Neural progenitor cell (in vitro differentiated cells): Measurements from ENCODE around the gene CDH11. TPM values are rescaled to one million over a fixed set of nuclear protein-coding genes. Genes with fewer than 3 reads are reported as not detected.

Source experiments
- DNase-seq: peaks from one replicate; pipeline ENCODE4 v3.0.0-alpha.2; 2016; ENCODE audit warnings: low spot score
- H2AFZ ChIP-seq: fragments of 200-600 bp; sonication (generic); replicated peaks from 2 replicates; pipeline ENCODE4 v1.6.1; 2016; ENCODE audit warnings: antibody characterized with exemption
- H3F3A ChIP-seq: fragments of 200-600 bp; sonication (generic); 2 replicates; pipeline ENCODE4 v1.6.1; 2016; ENCODE audit warnings: antibody characterized with exemption, low read depth
- H3K27ac ChIP-seq: fragments of 200-600 bp; sonication (generic); 2 replicates; pipeline ENCODE4 v1.5.1; 2016; ENCODE audit warnings: mild to moderate bottlenecking
- H3K27me3 ChIP-seq: fragments of 200-600 bp; sonication (generic); 2 replicates; pipeline ENCODE4 v1.6.1; 2016; ENCODE audit warnings: mild to moderate bottlenecking, moderate library complexity
- H3K36me3 ChIP-seq: fragments of 200-600 bp; sonication (generic); 2 replicates; pipeline ENCODE4 v1.5.1; 2016
- H3K4me1 ChIP-seq: fragments of 200-600 bp; sonication (generic); 2 replicates; pipeline ENCODE4 v1.6.1; 2016; ENCODE audit warnings: mixed run types
- H3K4me2 ChIP-seq: fragments of 200-600 bp; sonication (generic); 2 replicates; pipeline ENCODE4 v1.6.1; 2016
- H3K4me3 ChIP-seq: fragments of 200-600 bp; sonication (generic); 2 replicates; pipeline ENCODE4 v1.5.1; 2016
- H3K79me2 ChIP-seq: fragments of 200-600 bp; sonication (generic); 2 replicates; pipeline ENCODE4 v1.6.1; 2016; ENCODE audit warnings: low read depth
- H3K9ac ChIP-seq: fragments of 200-600 bp; sonication (generic); 2 replicates; pipeline ENCODE4 v1.6.1; 2016
- H3K9me3 ChIP-seq: fragments of 200-600 bp; sonication (generic); 2 replicates; pipeline ENCODE4 v1.5.1; 2016; ENCODE audit warnings: low read depth
- H4K20me1 ChIP-seq: fragments of 200-600 bp; sonication (generic); 2 replicates; pipeline ENCODE4 v1.6.1; 2016; ENCODE audit warnings: low read depth
- H3K27ac Mint-ChIP-seq: 3 replicates; pipeline ENCODE4 v1.8.0; 2021; ENCODE audit warnings: mixed read lengths
- H3K27me3 Mint-ChIP-seq: 2 replicates; pipeline ENCODE4 v1.8.0; 2022; ENCODE audit warnings: low read depth, mild to moderate bottlenecking, inconsistent platforms, moderate library complexity, mixed read lengths; ENCODE audit not compliant: insufficient read depth
- H3K36me3 Mint-ChIP-seq: 3 replicates; pipeline ENCODE4 v1.8.0; 2021; ENCODE audit warnings: mixed read lengths
- H3K4me1 Mint-ChIP-seq: 3 replicates; pipeline ENCODE4 v1.8.0; 2021; ENCODE audit warnings: mixed read lengths
- H3K4me3 Mint-ChIP-seq: 3 replicates; pipeline ENCODE4 v1.8.0; 2021; ENCODE audit warnings: mild to moderate bottlenecking, moderate library complexity, mixed read lengths
- H3K9me3 Mint-ChIP-seq: 3 replicates; pipeline ENCODE4 v1.8.0; 2020; ENCODE audit warnings: mixed read lengths
- CTCF ChIP-seq: fragments of 200-600 bp; sonication (generic); IDR thresholded peaks from 2 replicates; pipeline ENCODE4 v1.5.1; 2017; ENCODE audit warnings: antibody characterized with exemption, mild to moderate bottlenecking
- EZH2 ChIP-seq: fragments of 200-600 bp; sonication (generic); IDR thresholded peaks from 2 replicates; pipeline ENCODE4 v1.6.1; 2017; ENCODE audit warnings: antibody characterized with exemption, mild to moderate bottlenecking, moderate library complexity
- EZH2phosphoT487 ChIP-seq: fragments of 200-600 bp; sonication (generic); IDR thresholded peaks from 2 replicates; pipeline ENCODE4 v1.6.1; 2017; ENCODE audit warnings: antibody characterized with exemption
- total RNA-seq: library from RNA; depleted of rRNA; stranded (reverse); fragments of >200 nt; gene quantifications from 2 replicates; pipeline ENCODE4 v1.2.3, GENCODE V29; 2015; ENCODE audit warnings: low replicate concordance

CDH11 gene
- total RNA-seq, 1 donor from 2014 or later: 98.5 TPM

GRCh38 chr16:65044873-65045272, 77.0 kb downstream of the CDH11 start:
- H3K9ac ChIP-seq: no peak overlapping the region
- H3K4me2 ChIP-seq: no peak overlapping the region
- H3K79me2 ChIP-seq: peaks cover 3% of the 10 kb centered on the region

GRCh38 chr16:65044026-65044425, 77.8 kb downstream of the CDH11 start:
- H4K20me1 ChIP-seq: peaks cover 22% of the 10 kb centered on the region
- H3K4me1 Mint-ChIP-seq: peaks cover 10% of the 10 kb centered on the region
- no peak overlapping the region for H3K9ac ChIP-seq
- no peak overlapping the region for H3K27ac ChIP-seq
- H3K36me3 ChIP-seq: no peaks in the 10 kb centered on the region
- H3K9me3 Mint-ChIP-seq: peaks cover 5% of the 10 kb centered on the region
- H3K27ac Mint-ChIP-seq: no peak overlapping the region
- no peak overlapping the region for H3K4me2 ChIP-seq
- peaks cover 5% of the 10 kb centered on the region for H3F3A ChIP-seq
- no peaks in the 10 kb centered on the region for H3K9me3 ChIP-seq
- no peaks in the 10 kb centered on the region for H3K27me3 Mint-ChIP-seq
- no peak overlapping the region for H3K4me3 ChIP-seq
- no peak for TF ChIP-seq EZH2phosphoT487
- no peak for TF ChIP-seq CTCF
- TF ChIP-seq EZH2: no peak
- H3K4me3 Mint-ChIP-seq: no peak overlapping the region
- H3K79me2 ChIP-seq: peaks cover 3% of the 10 kb centered on the region
- no peak overlapping the region for H2AFZ ChIP-seq
- DNase-seq: no peak
- H3K27me3 ChIP-seq: no peaks in the 10 kb centered on the region
- H3K36me3 Mint-ChIP-seq: peaks cover 13% of the 10 kb centered on the region
- H3K4me1 ChIP-seq: peaks cover 9% of the 10 kb centered on the region

More at GRCh38 chr16:65044873-65045272, 77.0 kb downstream of the CDH11 start:
- no peak overlapping the region for H3K4me3 Mint-ChIP-seq
- DNase-seq: no peak
- peaks cover 5% of the 10 kb centered on the region for H3K9me3 Mint-ChIP-seq
- no peaks in the 10 kb centered on the region for H3K27me3 Mint-ChIP-seq
- no peak for TF ChIP-seq EZH2phosphoT487
- no peak for TF ChIP-seq EZH2
- TF ChIP-seq CTCF: no peak
- peaks cover 9% of the 10 kb centered on the region for H3K4me1 ChIP-seq
- H2AFZ ChIP-seq: no peak overlapping the region
- H3K27me3 ChIP-seq: no peaks in the 10 kb centered on the region
- peaks cover 10% of the 10 kb centered on the region for H3K4me1 Mint-ChIP-seq
- no peaks in the 10 kb centered on the region for H3K9me3 ChIP-seq
- no peak overlapping the region for H3K27ac ChIP-seq
- H3K36me3 Mint-ChIP-seq: peaks cover 12% of the 10 kb centered on the region
- peaks cover 22% of the 10 kb centered on the region for H4K20me1 ChIP-seq
- no peak overlapping the region for H3K4me3 ChIP-seq
- H3F3A ChIP-seq: no peaks in the 10 kb centered on the region
- H3K36me3 ChIP-seq: no peaks in the 10 kb centered on the region
- no peak overlapping the region for H3K27ac Mint-ChIP-seq

DNA sequence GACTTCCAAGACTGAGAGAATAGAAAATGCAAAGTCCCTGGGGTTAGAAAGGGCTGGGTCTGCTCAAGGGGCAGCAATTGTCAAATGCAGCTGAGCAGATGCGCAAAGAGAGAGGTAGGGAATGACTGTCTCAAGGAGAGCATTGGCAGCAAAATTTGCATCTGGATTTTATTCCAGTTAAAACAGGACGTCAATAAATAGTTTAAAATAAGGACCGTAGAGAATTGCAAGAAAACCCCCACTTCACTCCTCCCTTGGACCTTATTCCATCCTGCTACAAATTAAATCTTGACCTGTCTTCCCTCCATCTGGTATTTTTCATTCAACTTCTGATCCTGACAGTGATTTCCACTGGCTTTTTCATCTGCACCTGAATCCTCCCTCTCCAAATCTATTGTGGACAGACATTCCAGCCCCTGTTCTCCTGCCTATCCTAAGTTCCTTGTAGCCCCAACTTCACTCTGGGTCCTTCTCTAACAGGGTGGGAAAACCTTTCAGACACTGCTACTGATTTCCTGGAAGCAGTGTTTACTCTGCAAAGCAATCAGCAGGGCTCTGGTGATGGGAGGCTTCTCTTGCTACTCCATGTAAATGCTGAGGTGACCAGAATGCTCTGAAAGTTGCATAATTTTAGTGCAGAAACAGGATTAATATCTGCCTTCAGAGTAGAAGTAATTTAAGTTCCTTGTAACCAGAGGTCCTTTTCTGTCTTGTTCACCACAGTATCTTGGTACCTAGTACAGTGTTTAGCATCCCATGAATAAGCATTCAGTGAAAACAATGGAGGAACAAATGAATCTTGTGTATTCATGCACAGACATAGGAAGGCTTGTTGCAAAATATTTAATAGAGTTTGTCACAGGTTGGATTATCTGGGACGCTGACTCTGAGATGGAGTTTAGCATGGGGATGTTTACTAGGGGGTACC, 79.2 kb downstream of the CDH11 start:
- H3K4me2 ChIP-seq: no peak overlapping the region
- no peak overlapping the region for H3K4me3 Mint-ChIP-seq
- H3K27ac Mint-ChIP-seq: no peak overlapping the region
- no peak for TF ChIP-seq CTCF
- TF ChIP-seq EZH2: no peak
- no peak for TF ChIP-seq EZH2phosphoT487
- no peak overlapping the region for H3K27ac ChIP-seq
- H3K36me3 Mint-ChIP-seq: peaks cover 17% of the 10 kb centered on the region
- H3K4me3 ChIP-seq: no peak overlapping the region
- peaks cover 35% of the 10 kb centered on the region for H4K20me1 ChIP-seq
- H3K27me3 Mint-ChIP-seq: no peaks in the 10 kb centered on the region
- H3K4me1 Mint-ChIP-seq: peaks cover 22% of the 10 kb centered on the region
- no peak overlapping the region for H3K9ac ChIP-seq
- H3F3A ChIP-seq: peaks cover 18% of the 10 kb centered on the region
- H3K9me3 ChIP-seq: no peaks in the 10 kb centered on the region
- no peak for DNase-seq
- H3K27me3 ChIP-seq: no peaks in the 10 kb centered on the region
- H2AFZ ChIP-seq: no peak overlapping the region
- no peaks in the 10 kb centered on the region for H3K36me3 ChIP-seq
- peaks cover 5% of the 10 kb centered on the region for H3K9me3 Mint-ChIP-seq
- H3K4me1 ChIP-seq: peaks cover 21% of the 10 kb centered on the region
- peaks cover 3% of the 10 kb centered on the region for H3K79me2 ChIP-seq
